ENCODE measurements around the gene PGRMC2. TPM values are rescaled to one million over a fixed set of nuclear protein-coding genes. Genes with fewer than 3 reads are reported as not detected.

PGRMC2 gene
- total and polyA plus RNA-seq, 2 of the 8 experiments (the other 6 are each of a cell fraction or from before 2014, with no cell fraction given): 9.5 to 85.3 TPM

DNA sequence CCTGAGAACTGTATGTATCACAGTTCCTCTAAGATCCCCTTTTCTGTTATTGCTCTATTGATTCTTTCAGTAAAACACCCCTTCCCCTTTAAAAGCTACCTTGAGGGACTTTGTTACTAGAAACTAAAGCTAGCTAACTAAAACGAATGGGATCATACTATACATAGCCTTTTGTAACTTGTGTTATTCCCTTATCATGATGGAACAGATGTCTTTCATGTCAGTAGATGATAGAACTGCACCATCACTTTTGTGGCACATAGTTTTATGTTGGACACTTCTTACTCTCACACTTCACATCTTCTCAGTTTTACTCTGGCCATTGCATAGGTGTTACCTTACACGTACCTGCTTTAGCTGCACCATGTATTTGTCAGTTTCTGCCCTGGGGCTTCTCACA lies 46.6 kb upstream of the PGRMC2 start:
- no peak overlapping the region for H2BK20ac ChIP-seq (ENCODE audit: low read length)
- no peak overlapping the region for H2BK12ac ChIP-seq (ENCODE audit: low read depth, low read length)
- H3K23me2 ChIP-seq (ENCODE audit: low read depth, low read length): no peaks in the 10 kb centered on the region
- DNase-seq (ENCODE audit: low read depth in 1 of 2, low spot score in 2 of 2): no peak
- TF ChIP-seq SP2 (IDR thresholded peaks at IDR 0.05; ENCODE audit: low read length) (no peak), CHD1 (IDR thresholded peaks at IDR 0.05; ENCODE audit: low read depth, low read length) (no peak), GTF2F1 (IDR thresholded peaks at IDR 0.05; ENCODE audit: borderline replicate concordance, low read depth, low read length) (no peak), RFX5 (IDR thresholded peaks at IDR 0.05; ENCODE audit: borderline replicate concordance, low read depth, low read length) (no peak), HDAC6 (IDR thresholded peaks at IDR 0.05; ENCODE audit: low read depth, low read length) (no peak), CREB1 (IDR thresholded peaks at IDR 0.05) (no peak), RBBP5 (IDR thresholded peaks at IDR 0.05; ENCODE audit: borderline replicate concordance, low read depth, low read length) (no peak), HDAC2 (IDR thresholded peaks at IDR 0.05; ENCODE audit: borderline replicate concordance in 1 of 2, low read depth in 2 of 2, low read length in 2 of 2) (no peak), EP300 (IDR thresholded peaks at IDR 0.05; ENCODE audit: borderline replicate concordance in 1 of 2, low read depth in 2 of 2, low read length in 2 of 2) (no peak)
- TF ChIP-seq, protein P1, sequence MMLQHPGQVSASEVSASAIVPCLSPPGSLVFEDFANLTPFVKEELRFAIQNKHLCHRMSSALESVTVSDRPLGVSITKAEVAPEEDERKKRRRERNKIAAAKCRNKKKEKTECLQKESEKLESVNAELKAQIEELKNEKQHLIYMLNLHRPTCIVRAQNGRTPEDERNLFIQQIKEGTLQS (IDR thresholded peaks at IDR 0.05; ENCODE audit: insufficient read depth, low read depth, low read length): no peak
- ChIA-PET POLR2A (ENCODE audit: partially characterized antibody) (interaction anchor here (0.9 to 1.5 kb wide), 2 partner anchors 36 to 46 kb away, joined by 3 read pairs; no protein-coding TSS in a partner anchor), CTCF (ENCODE audit: partially characterized antibody) (interaction anchor here (0.7 to 1.0 kb wide), 3 partner anchors 14 to 57 kb away, joined by 3 read pairs; no protein-coding TSS in a partner anchor)
- H3K9me3 ChIP-seq (ENCODE audit: insufficient read depth in 2 of 2, low read depth in 1 of 2, low read length in 1 of 2): no peaks in the 10 kb centered on the region
- WGBS, 2 experiments (ENCODE audit: extremely low coverage in 1 of 2, insufficient coverage in 1 of 2, insufficient read length in 1 of 2, insufficient replicate concordance in 2 of 2, low coverage in 1 of 2, low lambda C conversion rate in 2 of 2, missing lambda C conversion rate in 1 of 2): 91% methylated on average over 2 of the region's 2 CpGs; no CpG with 5 or more reads in 1 of the 2 experiments
- H3K79me1 ChIP-seq (ENCODE audit: low read depth, low read length): no peaks in the 10 kb centered on the region
- no peak overlapping the region for H3K23ac ChIP-seq (ENCODE audit: insufficient read length)
- no peak overlapping the region for H2BK15ac ChIP-seq (ENCODE audit: low read length)
- H3K27me3 ChIP-seq (replicated peaks in 1 of 4; ENCODE audit: control insufficient read depth in 3 of 4, extremely low read depth in 1 of 4, insufficient read depth in 3 of 4, low read length in 3 of 4): no peaks in the 10 kb centered on the region; a peak in 1 of 7 replicates
- H3K27ac ChIP-seq (ENCODE audit: low read depth, low read length): no peak overlapping the region
- FAIRE-seq: no peak
- H4K20me1 ChIP-seq (replicated peaks in 1 of 2; ENCODE audit: control insufficient read depth in 1 of 2, insufficient read depth in 2 of 2, low read length in 2 of 2): no peaks in the 10 kb centered on the region
- H4K8ac ChIP-seq (ENCODE audit: extremely low read depth, insufficient read depth, low read length): no peak overlapping the region
- H4K91ac ChIP-seq (replicated peaks; ENCODE audit: insufficient read length, low read length): no peak overlapping the region
- H3K4me1 ChIP-seq (replicated peaks in 1 of 4; ENCODE audit: control insufficient read depth in 3 of 4, insufficient read depth in 4 of 4, low read length in 3 of 4): no peaks in the 10 kb centered on the region
- no peak overlapping the region for H3K9ac ChIP-seq (replicated peaks in 1 of 4; ENCODE audit: extremely low read depth in 1 of 4, low read depth in 3 of 4, low read length in 3 of 4)
- H3K4me3 ChIP-seq (ENCODE audit: extremely low read depth in 1 of 4, insufficient read depth in 2 of 4, low read depth in 3 of 4, low read length in 4 of 4): no peak overlapping the region
- H3K14ac ChIP-seq (ENCODE audit: insufficient read length): no peak overlapping the region
- H3K4me2 ChIP-seq (ENCODE audit: insufficient read depth in 1 of 2, low read depth in 2 of 2, low read length in 2 of 2): no peak overlapping the region
- no peak overlapping the region for H2BK120ac ChIP-seq (replicated peaks; ENCODE audit: low read depth, low read length)
- no peak overlapping the region for H2AFZ ChIP-seq (ENCODE audit: low read length)
- H2BK5ac ChIP-seq (ENCODE audit: low read depth, low read length): no peak overlapping the region
- no peak overlapping the region for H3K18ac ChIP-seq (ENCODE audit: extremely low read depth, low read length)
- H3K79me2 ChIP-seq (ENCODE audit: control insufficient read depth in 1 of 2, insufficient read depth in 2 of 2, low read length in 2 of 2): no peaks in the 10 kb centered on the region
- no peak overlapping the region for H3K56ac ChIP-seq (replicated peaks; ENCODE audit: insufficient read length, low read depth, low read length)
- H2AK5ac ChIP-seq (ENCODE audit: low read depth, low read length): no peak overlapping the region
- no peak overlapping the region for H4K5ac ChIP-seq (ENCODE audit: insufficient read length, low read depth, low read length)
- H3K36me3 ChIP-seq (ENCODE audit: control insufficient read depth in 2 of 4, insufficient read depth in 4 of 4, low read length in 3 of 4): no peaks in the 10 kb centered on the region
- H3K4ac ChIP-seq (replicated peaks; ENCODE audit: insufficient read length, low read depth, low read length): no peak overlapping the region
